IPS DF 19.7 (cell line): ENCODE measurements around the gene FOXL2NB.
"Not testable (repeated sequence)": the region's sequence is repeated elsewhere in the genome, so short reads cannot be mapped to it uniquely, and the experiment has no call there.

ENCODE experiments used
- DNase-seq: peaks from one replicate; pipeline ENCODE4 v3.0.0-alpha.2; 2013; ENCODE audit warnings: low read depth, low spot score

The FOXL2NB gene

DNA sequence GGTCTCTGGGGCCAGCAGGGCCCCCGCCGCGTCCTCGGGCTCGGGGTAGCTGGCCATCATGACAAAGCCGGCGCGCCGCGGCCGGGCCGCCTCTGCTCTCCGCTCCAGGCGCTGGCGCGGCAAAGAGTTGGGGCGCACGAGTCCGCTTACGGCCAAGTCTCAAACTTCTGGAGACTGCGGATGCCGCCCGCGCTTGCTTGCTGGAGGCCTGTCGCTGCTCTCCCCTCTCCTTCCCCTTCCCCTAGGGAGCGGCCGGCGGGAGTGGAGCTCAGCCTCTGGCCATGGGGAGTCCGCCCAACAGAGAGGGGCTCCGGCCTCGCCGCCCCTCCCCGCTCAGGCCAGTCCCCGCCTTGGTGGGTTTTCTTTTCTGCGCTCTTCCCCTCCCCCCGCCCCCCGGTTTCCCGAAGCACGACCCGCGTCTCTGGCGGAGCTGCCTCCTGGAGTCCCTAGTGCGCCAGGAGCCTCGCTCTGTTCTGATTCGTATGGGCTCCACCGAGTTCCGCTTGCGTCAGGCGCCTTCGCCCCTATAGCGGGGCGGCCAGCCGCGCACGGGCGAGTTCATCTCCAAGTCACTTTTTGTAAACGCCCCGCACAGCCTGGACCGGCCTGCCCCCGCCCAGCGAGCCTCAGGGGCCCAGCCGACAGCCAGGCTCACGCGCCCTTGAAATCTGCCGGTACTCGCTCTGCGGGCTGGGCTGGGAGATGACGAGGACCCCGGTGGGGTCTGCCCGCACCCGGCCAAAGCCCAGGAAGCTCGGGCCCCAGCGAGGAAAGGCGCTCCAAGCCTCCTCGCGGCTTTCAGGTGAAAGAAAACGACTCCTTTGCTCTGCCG lies at the start of gene FOXL2NB, which contains the start of gene FOXL2:
Gene FOXL2NB, plus strand, starts transcription at position 555 of the 832 bp plus-strand sequence. Its CDS starts 148 bp downstream, at position 703.
Gene FOXL2, minus strand, starts transcription at position 475 of the 832 bp plus-strand sequence. Its CDS starts 415 bp downstream, at position 60.
- no peak for DNase-seq

DNA sequence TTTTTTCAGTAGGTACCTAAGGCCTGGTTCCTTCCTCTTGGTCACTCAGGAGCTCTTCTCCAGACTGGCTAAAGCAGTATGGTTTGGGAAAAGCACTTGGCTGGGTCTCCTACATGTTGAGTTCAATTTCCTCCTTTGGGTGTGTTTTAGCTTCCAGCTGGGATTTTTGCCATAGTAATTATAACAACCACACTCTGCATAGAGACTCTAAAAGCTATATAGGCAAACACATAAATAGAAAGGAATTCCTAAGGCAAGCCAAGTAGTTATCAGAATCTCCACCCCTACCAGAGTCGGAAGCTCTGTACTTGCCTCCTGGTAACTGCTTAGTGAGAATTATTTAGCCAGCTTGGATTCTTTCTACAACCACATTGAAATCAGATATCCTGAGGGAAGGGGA lies 48.7 kb upstream of the FOXL2NB start:
- DNase-seq = no peak

DNA sequence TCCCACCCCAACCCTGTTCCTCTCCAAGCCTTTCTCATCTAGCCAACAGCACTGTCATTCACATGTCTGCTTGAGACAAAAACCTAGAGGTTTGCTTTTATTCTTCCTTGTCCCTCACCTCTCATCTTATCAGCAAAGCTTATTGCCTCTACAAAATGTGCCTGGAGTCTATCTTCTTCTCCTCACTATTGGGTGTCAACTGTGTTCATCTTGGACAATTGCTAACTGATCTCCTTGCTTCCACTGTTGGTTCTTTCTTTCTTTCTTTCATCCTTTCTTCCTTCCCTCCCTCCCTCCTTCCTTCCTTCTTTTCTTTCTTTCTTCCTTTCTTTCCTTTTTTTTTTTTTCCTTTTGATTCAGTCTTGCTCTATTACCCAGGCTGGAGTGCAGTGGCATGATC lies 48.3 kb upstream of the FOXL2NB start:
- DNase-seq = no peak

DNA sequence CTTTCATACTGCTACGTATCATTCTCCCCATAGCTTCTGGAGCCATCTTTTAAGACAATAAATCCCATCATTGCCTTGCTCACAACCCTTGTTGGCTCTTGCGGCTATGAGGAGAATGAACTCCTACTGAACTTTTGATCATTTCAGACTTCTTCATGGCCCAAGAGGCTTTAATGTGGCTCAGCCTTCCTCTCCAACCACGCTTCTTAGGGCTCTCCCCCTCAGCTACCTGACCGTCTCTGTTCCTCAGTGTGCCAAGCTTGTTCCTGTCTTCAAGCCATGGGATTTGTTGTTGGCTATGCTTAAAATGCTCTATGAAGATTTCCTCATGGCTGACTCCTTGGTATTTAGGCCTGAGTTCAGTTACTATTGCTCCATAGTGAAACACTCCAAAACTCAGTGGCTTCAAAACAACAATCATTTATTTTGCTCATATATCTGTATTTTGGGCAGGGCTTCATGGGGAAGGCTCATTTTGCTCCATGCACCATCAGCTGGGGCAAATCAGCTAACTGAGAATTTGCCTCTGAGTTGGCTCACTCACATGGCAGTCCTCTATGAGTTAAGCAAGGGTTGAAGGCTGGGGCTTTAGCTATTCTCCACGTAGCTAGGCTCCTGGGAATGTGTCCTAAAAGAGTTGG lies 47.5 kb upstream of the FOXL2NB start:
- no peak for DNase-seq

DNA sequence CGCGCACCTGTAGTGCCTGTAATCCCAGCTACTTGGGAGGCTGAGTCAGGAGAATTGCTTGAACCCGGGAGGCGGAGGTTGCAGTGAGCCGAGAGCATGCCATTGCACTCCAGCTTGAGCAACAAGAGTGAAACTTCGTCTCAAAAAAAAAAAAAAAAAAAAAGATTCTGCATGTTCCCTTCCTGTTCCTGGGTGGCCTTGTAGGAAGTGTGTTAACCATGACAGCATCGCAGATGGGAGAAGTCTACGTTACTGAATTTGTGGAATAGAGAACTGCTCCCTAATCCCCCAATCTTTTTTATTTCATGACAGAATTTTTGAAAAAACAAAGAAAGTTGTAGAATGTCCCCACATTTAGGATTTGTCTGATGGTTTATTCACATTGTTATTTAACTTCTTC lies 45.5 kb upstream of the FOXL2NB start:
- DNase-seq = no peak

DNA sequence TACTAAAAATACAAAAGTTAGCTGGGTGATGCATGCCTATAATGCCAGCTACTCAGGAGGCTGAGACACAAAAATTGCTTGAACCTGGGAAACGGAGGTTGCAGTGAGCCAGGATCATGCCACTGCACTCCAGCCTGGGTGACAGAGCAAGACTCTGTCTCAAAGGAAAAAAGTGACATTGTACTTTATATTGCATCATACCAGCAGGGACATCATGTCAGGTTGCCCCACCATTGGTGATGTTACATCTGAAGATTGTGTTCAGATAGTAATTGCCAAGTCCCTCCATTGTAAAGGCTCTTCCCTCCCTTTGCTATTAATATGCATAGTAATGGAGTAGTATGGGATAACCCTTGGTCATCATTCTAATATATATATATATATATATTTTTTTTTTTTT lies 44.8 kb upstream of the FOXL2NB start:
- DNase-seq = no peak

DNA sequence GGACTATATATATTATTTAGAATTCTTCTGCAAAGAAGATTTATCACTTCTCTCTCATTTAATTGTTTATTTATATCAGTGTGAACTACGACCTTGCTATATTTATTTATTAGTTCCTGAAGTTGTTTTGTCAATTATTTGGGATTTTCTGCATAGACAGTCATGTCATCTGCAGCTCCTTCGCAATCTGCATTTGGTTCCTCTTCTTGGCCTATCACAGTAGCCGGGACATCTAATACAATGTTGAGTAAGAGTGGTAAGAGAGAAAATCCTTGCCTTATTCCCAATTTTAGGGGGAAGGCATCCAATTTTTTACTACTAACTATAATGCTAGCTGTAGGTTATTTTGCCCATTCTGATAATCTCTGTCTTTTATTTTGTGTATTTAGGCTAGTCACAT lies 39.5 kb upstream of the FOXL2NB start:
- DNase-seq = no peak

DNA sequence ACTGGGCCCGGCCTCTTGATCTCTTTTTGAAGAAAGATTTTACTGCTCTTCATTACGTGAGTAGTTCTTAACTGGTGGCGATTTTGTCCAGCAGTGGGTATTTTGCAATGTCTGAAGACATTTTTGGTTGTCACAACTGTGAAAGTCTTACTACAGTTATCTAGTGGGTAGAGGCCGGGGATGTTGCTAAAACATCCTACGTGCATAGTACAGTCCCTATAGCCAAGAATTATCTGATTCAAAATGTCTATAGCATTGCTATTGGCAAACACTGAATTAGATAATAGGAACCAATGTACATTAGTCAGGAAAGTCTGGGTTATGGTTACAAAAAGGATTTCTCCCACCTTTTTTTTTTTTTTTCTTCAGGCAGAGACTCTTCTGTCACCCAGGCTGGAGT lies 38.2 kb upstream of the FOXL2NB start:
- DNase-seq = no peak

DNA sequence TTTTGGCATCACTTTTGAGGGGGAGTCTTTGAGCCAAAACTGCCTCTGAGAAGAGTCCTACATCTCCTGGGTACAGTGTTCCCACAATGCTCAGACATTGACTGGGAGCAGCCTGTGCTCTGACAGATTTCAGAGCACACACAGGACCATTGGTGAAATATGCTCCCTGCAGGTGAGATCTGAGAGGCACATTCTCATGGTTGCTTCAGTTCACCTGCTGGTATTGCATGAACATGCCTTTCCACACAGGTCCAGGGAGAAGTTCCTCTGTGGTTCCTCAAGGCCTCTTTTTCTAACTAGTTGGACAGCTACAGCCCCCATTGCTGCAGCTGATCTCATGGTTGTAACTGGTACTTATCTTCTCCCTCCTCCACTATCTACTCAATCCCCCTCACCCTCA lies 37.1 kb upstream of the FOXL2NB start:
- DNase-seq = no peak

DNA sequence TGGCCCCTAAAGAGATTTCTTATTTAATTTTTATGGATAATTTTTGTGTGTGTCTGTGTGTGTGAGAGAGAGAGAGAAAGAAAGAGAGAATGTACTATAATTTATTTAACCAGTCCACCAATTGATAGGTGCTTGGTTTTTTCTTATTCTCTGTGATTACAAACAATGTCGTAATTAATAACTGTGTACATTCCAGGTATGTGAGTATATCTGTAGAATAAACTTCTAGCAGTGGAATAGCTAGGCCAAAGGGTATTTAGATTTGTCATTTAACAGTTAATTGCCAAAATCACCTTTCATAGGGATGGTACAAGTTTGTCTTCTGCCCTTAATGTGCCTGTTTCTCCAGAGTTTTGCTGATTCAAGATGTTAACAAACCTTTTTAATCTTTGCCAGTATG lies 35.4 kb upstream of the FOXL2NB start:
- DNase-seq = no peak

DNA sequence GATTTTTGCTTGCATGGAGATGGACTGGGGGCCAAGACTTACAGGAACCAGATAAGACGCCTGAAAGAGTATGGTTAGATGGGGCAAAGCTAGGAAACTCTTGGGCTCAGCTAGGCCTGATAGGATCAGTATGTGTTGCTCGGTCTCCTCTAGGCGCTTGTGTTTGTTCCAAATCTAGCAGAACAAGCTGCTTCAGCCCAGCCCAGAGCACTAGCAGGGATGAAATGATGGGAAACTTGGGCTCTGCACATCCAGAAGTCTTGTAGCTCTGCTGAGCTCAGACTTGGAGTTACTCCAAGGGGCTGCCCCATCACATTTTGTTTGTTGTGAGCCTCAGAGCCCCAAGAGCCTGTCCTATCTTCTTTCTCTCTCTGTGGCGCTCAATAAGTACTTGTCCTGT lies 34.8 kb upstream of the FOXL2NB start:
- no peak for DNase-seq

DNA sequence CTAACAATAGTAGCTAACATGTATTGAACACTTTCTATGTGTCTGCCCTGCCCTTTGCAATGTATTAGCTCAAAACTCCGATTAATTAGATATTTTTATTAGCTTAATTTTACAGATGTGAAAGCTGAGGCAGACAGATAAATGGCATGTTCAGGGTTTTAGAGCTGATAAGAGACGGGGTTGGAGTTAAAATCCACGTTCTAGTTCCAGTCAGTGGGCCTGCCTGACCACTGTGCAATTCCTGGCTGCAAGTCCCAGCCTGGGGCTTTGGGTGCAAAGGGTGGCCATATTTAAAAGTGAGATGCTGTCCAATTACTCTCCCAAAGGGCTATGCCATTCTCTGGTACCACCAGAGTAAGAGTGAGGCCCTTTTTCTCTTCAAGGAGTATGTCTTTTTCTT lies 33.3 kb upstream of the FOXL2NB start:
- no peak for DNase-seq

DNA sequence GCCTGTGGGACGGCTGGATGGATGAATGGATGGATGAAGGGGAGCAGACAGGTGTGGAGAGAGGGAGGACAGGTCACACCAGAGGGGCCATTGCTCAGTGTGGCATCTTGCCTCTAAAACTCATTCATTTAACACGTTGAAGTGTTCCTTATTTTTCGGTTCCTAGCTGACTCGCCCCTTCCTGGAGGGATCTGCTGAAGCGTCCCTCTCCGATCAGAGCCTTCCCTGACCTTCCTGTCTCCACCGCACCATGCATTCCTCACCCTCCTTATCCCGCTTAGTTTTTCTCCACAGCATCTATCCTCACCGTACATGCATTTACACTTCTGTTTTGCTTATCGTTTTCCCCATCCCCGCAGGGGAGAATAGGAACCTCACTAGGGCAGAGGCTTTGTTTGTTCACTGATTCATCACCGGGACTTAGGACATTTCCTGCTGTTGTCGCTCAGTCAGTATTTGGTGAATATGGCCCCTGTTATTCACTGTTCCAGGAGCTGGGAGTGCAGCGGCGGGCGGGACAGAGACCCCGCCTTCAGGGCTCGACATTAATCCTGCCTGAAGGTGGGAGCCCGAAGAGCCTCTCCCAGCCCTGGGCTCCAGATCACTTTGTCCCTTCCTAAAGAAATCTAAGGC lies 32.0 kb upstream of the FOXL2NB start:
- DNase-seq = peak; percentile 20

DNA sequence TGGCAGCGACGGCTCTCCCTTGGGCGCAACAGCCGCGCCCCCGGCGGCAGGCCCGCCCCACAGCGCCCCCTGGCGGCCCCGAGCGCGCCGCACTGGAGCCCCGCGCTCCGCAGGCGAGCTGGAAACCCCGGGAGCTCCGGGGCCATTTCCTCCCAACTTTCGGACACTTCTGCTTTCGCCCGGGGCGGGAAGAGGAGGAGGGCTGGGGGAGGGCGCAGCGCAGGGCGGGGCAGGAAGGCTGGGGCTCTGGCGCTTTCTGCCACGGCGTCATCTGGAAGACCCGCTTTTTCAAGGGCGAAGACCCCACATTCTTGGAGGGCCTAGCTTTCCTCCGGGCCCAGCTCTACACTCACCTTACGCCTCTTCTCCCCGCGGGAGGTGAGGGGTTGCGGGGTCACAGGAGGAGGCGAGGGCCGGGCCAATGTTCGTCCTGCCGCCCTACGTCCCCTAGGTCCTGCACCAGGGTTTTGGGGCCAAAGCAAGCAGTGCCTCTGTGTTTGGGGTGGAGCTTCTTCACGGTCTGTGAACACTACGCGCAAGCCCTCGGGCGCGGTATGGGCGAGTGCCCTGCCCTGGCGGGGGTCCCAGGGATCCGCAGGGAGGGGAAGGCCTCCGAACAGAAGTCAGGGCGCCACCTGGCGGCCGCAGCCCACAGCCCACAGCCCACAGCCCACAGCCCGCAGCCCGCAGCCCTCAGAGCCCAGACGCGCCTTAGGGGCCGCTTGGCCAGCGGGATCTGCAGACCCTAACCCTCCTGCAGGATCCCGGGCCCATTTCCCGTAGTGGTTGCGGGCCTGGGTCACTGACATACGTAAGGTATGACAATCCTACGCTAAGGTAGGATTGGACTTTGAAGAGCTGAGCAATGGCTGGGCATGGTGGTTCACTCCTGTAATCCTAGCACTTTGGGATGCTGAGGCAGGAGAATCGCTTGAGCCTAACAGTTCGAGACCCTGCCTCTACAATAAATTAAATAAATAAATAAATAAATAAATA lies 31.2 kb upstream of the FOXL2NB start:
- peak; percentile 63 for DNase-seq

DNA sequence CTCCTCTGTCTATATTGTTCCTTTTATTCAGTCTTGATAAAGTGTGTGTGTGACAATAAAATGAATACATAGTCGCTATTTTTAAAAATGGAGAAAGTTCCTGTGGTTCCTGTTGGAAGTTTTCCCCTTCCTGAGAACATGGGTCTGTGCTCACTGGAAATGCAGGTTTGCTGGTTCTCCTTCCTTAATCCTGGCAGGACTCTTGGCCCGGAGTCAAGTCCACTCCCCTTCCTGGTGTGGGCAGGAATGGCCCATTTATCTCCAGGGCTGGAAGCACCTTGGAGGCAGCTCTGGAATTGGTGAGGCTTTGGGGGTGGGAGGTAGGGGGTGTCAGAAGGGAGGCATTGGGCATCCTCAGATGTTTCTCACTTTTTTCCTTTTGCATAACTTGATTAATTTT lies 30.2 kb upstream of the FOXL2NB start:
- no peak for DNase-seq

DNA sequence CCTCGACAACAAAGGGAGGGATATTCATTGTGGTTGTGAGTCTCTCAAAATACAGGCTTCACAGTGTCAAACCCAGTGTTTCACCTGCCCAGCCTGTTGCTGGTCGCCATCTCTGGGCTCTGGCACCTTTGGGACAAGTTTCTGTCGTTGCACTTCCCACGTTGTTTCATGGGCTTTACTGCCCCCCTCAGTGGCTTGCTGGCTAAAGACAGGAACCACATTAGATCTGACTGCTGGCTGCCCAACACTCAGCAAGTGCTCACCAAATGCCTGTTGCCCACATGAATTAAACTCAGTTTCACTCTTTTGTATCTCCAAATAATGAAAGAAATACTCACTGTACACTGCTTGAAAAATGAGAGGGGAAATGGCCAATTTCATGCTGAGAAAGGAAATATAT lies 27.7 kb upstream of the FOXL2NB start:
- DNase-seq = no peak

DNA sequence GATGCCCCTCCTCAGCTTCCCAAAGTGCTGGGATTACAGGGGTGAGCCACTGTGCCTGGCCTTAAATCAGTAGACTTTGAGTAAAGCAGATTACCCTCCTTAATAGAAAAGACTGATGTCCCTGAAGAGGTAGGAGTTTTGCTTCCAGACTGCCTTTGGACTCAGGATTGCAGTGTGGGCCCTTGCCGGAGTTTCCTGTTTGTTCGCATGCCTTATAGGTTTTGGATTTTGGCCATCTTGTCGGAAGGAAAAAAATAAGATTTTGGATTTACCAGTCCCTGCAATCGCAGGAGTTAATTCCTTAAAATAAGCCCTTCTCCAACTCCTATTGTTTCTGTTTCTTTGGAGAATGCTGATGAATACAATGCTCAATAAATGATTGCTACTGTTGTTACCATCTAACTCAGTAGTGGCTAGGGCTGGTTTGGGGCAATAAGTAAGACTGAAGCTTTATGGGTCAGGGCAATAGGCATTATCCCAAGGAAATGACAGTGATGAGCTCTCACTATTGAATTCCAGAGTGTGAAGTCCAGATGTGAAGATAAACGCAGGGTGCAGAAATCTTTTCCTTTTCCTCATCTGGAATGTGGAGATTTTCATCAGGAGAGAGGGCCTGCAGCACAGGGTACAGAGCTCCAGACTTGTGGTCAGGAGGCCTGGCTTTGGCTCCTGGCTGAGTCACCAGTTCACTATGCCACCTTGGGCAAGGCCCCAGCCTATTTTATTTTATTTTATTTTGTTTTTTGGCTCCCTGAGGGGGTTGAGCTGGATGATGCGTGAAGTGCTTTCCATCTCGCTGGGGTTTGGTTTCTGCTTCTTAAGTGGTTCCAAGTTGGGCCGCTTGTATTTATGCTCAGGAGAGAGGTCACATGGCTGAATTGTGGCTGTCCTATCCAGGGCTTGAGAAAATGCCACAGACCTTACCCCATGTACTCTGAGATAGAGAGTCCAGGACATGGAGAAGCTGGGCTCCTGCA lies 25.4 kb upstream of the FOXL2NB start:
- no peak for DNase-seq

DNA sequence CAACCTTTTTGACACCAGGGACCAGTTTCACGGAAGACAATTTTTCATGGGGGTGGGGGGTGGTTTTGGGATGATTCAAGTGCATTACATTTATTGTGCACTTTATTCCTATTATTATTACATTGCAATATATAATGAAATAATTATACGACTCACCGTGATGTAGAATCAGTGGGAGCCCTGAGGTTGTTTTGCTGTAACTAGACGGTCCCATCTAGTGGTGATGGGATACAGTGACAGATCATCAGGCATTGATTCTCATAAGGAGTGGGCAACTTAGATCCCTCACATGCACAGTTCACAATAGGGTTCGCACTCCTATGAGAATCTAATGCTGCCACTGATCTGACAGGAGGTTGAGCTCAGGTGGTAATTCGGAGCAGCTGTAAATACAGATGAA lies 24.6 kb upstream of the FOXL2NB start:
- not testable (repeated sequence) for DNase-seq

DNA sequence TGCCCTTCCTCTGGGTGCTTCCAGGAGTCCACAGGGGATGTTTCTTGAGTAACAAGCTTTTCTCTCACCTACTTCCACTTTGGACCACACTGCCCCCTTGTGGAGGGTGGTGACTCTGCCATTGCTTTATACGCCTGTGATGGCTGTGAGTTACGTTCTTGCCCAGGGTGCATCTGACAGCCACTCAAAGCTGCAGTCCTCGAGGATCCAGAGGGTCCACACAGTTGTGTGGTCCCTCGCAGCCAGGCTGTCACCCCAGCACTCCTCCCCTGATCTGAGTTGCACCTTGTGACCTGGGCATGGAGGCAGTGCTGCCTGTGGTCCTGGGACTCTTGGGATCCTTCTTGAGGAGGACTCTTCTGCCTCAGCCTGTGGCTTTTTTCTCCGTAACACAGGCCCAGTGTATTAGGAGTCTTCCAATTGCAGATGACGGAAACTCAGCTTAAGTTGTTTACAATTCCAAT lies 23.5 kb upstream of the FOXL2NB start:
- DNase-seq = no peak

DNA sequence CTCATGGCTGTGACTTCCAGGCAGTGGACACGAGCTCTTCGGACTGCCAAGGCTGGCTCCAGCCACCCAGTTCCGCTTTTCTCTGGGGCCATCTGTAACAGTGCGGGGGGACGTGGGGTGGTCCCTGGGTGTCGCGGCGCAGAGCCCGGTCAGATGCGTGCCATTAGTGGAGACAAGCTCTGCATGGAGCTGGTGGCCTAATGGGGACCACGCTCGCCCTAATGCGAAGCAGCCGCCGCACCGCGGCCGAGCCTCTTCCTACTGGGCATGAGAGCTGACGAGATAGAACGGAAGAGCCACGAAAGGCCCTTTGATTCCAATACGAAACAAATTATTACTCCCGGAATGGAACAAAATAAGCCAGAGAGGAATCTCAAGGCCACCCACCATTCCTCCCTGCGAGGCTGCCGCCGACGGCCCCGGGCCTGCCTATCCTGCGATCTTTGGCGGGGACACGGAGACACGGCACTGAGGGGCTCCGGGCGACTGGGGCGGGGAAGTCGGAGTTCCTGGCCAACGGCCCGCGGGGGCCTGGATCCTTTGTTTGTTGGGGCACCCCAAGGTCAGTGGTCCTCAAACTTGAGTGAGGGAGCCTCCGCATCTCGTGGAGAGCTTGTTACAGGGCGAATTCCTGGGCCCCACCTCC lies 18.2 kb upstream of the FOXL2NB start:
- DNase-seq = no peak
